ENCODE data around the gene EXOC1L.

DNA sequence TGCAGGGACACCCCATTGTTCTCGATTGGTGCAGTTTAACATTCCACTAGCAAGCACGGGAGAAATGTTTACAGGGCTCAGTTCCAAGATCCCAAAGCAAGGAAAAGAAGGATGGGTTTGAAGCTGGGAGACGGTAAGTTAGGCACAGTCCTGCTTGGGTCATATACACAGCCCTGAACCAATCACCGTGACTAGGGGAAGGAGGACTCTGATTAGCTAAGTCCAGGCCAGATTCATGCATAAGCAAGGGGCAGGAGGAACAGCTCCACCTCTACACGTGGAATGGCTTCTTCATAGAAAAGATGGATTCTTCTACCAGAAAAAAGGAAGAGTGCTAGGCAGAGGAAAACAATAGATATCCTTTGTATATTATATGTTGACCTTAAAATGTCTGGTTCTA is 11.0 kb upstream of the EXOC1L start:
- TF ChIP-seq, protein P1, sequence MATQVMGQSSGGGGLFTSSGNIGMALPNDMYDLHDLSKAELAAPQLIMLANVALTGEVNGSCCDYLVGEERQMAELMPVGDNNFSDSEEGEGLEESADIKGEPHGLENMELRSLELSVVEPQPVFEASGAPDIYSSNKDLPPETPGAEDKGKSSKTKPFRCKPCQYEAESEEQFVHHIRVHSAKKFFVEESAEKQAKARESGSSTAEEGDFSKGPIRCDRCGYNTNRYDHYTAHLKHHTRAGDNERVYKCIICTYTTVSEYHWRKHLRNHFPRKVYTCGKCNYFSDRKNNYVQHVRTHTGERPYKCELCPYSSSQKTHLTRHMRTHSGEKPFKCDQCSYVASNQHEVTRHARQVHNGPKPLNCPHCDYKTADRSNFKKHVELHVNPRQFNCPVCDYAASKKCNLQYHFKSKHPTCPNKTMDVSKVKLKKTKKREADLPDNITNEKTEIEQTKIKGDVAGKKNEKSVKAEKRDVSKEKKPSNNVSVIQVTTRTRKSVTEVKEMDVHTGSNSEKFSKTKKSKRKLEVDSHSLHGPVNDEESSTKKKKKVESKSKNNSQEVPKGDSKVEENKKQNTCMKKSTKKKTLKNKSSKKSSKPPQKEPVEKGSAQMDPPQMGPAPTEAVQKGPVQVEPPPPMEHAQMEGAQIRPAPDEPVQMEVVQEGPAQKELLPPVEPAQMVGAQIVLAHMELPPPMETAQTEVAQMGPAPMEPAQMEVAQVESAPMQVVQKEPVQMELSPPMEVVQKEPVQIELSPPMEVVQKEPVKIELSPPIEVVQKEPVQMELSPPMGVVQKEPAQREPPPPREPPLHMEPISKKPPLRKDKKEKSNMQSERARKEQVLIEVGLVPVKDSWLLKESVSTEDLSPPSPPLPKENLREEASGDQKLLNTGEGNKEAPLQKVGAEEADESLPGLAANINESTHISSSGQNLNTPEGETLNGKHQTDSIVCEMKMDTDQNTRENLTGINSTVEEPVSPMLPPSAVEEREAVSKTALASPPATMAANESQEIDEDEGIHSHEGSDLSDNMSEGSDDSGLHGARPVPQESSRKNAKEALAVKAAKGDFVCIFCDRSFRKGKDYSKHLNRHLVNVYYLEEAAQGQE (IDR thresholded peaks at IDR 0.05; ENCODE audit: insufficient read depth in 1 of 2, low read depth in 2 of 2, low read length in 1 of 2), result no peak
- TF ChIP-seq, protein P2, sequence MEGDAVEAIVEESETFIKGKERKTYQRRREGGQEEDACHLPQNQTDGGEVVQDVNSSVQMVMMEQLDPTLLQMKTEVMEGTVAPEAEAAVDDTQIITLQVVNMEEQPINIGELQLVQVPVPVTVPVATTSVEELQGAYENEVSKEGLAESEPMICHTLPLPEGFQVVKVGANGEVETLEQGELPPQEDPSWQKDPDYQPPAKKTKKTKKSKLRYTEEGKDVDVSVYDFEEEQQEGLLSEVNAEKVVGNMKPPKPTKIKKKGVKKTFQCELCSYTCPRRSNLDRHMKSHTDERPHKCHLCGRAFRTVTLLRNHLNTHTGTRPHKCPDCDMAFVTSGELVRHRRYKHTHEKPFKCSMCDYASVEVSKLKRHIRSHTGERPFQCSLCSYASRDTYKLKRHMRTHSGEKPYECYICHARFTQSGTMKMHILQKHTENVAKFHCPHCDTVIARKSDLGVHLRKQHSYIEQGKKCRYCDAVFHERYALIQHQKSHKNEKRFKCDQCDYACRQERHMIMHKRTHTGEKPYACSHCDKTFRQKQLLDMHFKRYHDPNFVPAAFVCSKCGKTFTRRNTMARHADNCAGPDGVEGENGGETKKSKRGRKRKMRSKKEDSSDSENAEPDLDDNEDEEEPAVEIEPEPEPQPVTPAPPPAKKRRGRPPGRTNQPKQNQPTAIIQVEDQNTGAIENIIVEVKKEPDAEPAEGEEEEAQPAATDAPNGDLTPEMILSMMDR (IDR thresholded peaks at IDR 0.05), result no peak
- TF ChIP-seq POLR2AphosphoS5 (IDR thresholded peaks at IDR 0.05; ENCODE audit: low read depth, low read length) (no peak), TCF7L2 (IDR thresholded peaks at IDR 0.05; ENCODE audit: low read depth, low read length) (no peak)

Measured in Panc1 (cell line).